ENCODE measurements around the gene JAK1.

- no peak for TF ChIP-seq CTCF (IDR thresholded peaks at IDR 0.05)
- TF ChIP-seq POLR2A (IDR thresholded peaks at IDR 0.05): no peak
Observed at GRCh38 chr1:64822621-64823020, 143.7 kb downstream of the JAK1 start.
